GM21360 (cell line): ENCODE data around the gene CEP112.

Experiments
- ATAC-seq: cut with Tn5 transposase; IDR thresholded peaks from one replicate; pipeline ENCODE4 v1.9.1; 2021; ENCODE audit warnings: mild to moderate bottlenecking, moderate library complexity; ENCODE audit not compliant: unreplicated experiment

Gene CEP112

DNA sequence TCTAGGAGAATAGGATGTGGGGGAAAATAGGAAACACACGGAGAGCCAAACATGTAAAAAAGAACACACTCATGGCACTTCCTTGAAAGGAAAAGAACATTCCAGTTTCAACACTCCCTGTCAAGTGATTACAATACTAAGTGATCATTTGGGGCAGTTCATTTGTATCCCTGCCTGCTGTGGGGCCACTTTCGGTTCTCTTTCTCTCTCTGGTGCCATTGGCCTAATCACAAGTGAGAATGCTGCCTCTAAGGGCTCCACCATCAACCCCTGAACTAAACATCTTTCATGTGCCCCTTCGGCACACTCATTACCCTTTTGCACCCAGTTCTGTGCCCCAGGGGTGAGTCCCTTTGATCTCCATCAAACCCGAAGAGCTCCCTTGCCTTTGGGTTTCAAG, 197.3 kb downstream of the CEP112 start:
- no peak for ATAC-seq

DNA sequence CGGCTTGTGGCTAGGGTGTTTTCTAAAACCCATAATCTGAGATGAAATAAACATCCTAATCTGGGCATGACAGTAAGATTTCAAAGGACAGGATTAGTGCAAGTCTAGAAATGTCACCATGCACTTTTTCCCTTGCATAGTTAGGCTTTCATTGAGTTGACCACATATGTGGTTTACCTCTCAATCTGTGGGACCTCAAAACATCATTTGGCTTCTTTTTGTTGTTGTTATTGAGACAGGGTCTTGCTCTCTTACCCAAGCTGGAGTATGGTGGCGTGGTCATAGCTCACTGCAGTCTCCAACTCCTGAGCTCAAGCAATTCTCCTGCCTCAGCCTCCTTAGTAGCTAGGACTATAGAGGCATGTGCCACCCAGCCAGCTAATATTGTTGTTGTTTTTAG, 197.8 kb downstream of the CEP112 start:
- no peak for ATAC-seq

DNA sequence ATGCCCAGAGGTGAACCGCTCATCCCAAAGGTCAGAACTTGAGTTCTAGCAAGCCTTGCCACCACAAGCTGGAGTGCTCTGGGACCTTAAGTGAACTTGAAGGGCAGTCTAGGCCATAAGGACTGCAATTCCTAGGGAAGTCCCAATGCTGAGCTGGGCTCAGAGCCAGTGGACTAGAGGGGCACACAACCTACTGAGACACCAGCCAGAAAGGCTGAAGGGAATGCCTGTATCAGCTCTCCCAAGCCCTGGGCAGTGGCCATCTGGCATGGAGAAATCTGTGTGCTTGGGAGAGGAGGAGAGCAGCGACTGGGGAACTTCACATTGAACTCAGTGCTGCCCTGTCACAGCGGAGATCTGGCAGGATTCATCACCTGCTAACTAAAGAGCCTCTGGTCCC, 201.3 kb downstream of the CEP112 start:
- ATAC-seq, result no peak

DNA sequence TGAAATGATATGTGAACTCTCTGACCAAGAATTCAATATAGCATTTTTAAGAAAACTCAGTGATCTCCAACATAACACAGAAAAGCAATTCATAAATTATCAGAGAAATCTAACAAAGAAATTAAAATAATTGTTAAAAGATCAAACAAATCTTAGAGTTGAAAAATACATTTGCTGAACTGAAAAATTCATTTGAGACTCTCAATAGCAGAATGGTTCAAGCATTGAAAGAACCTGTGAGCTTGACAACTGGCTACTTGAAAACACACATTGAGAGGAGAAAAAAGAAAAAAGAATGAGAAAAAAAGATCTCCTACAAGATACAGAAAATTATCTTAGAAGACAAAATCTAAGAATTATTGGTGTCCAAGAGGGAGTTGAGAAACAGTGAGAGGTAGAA, 203.5 kb downstream of the CEP112 start:
- no peak for ATAC-seq

DNA sequence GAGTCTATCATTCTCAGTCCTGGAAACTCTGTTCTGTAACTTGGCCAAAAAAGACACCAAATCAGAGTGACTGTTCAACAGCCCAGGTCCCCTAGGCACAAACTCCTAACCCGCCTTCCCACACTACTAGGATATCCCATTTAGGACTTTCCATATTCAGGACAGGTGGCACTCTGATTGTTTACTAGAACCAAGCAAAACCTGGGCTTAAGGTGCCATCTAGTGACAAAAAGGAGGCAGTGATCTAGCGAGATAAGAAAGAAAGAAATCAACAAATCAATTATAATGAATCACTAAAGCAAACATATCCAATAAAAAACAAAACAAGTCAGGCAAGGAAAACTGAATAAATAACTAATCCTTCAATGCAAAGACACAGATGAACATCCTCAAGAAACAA, 203.9 kb downstream of the CEP112 start:
- no peak for ATAC-seq

DNA sequence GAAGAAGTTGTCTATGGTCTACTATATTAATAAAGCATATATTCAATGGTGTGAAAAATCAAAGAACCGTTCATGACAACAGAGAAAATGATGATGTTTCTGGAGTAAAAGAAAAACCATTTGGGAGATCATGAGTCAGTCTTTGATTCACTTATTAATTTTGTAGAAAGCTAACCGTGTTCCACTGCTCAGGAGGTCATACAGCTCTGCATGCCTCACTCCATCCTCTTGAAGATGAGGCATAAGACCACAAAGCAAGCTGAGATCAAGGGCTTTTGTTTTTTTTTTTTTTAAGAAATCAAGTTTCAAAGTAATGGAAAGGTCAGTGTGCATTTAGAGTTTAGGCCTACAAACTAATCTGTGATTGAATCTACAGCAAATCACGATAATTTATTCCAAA, 206.4 kb downstream of the CEP112 start:
- no peak for ATAC-seq

DNA sequence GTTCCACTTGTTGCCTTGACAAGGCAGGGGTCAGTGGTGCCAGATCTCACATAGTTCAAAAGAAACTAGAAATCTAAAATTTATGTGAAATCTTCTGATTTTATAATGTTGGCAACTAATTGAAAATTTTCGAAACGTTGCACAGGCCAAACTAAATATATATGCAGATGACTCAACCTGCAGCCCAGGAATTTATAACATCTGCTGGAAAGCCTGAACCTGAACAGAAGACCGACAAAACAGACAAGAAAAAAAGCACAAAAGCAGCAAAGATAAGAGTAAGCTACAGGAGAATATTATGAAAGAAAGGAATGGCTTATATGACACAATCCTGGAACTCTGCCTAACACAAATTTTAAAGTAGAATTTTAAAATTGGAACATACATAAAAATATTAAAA, 207.6 kb downstream of the CEP112 start:
- no peak for ATAC-seq

DNA sequence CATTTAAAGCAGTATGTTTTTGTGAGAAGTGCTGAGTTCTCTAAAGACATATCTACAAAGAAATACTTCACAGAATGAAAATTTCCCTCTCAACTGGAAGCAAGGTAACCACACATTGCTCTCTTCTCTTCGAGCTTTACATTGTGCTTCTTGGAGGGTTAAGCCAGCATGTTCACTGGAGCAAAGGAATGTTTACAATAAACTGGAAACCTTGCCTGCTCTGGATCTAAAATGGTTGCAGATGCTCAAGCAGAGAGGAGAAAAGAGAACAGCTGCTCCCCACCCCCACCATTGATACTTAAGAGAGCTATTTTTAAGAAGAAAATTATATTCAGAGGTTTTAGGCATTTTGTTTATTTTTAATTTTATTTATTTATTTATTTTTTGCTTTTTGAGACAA, 213.1 kb downstream of the CEP112 start:
- no peak for ATAC-seq

DNA sequence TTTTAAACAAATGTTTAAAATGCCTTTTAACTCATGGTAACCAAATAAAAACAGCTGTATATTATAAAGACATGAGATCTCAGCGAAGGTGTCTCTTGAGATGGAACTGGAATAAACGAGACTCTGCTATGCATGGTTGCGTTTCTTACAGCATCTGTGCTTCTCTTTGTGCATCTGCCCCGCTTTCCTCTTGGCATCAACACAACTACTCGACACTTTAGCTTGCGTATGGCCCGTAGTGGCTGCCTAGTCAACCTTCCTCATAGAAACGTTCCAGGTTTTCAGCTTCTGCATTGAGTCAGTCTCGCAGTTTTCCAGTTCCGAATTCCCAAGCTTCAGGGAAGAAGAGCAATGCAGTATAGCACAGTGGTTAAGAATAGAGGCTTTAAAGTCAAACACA, 214.9 kb downstream of the CEP112 start:
- no peak for ATAC-seq

DNA sequence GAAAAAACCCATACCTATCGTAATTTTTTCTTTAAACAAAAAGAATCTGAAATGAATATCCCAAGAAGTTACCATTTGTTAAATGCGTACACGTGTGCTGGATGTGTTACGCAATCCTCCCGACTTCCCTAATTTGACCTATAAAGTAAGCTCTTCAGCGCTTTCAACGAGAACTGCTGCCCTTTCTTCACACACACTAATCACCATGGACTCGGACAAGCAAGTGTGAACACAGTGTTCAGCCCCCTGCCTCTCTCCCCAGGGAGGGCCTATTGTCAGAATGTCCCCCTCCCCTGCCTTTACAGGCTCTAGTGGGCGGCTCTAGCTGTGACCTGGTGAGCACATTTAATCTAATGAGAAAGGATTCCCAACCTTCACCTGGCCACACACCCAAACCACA, 216.1 kb downstream of the CEP112 start:
- ATAC-seq, result no peak

DNA sequence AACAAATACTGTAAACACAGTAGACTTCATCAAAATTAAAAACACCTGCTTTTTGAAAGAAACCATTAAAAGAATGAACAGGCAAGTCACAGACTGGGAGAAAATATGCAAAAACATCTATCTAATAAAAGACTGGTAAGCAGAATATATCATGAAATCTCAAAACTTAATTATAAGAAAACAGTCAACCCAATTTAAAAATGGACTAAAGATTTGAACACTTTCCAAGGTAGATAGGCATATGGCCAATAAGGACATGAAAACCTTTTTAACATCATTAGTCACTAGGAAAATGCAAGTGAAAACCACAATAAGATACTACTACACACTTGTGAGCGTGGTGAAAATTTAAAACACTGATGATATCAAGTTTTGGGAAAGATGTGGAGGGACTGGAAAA, 218.7 kb downstream of the CEP112 start:
- ATAC-seq, result no peak

DNA sequence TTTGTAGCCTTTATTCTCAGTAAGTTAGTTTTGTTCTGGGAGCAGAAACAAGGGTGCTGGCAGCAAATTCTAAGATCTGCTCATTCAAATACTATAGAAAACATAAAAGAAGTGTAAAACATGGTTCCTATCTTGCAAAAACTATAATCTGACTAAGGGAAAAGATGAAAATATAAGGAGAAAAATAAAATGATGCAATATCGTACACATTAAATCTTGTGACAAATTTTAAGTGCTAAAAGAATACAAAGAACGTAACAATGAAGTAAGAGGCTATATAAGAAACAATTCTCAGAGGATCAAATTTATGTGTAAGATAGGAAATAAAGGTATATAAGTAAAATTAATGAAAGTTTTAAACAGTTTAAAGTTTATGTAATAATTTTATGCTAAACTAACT, 224.6 kb downstream of the CEP112 start:
- ATAC-seq, result no peak

DNA sequence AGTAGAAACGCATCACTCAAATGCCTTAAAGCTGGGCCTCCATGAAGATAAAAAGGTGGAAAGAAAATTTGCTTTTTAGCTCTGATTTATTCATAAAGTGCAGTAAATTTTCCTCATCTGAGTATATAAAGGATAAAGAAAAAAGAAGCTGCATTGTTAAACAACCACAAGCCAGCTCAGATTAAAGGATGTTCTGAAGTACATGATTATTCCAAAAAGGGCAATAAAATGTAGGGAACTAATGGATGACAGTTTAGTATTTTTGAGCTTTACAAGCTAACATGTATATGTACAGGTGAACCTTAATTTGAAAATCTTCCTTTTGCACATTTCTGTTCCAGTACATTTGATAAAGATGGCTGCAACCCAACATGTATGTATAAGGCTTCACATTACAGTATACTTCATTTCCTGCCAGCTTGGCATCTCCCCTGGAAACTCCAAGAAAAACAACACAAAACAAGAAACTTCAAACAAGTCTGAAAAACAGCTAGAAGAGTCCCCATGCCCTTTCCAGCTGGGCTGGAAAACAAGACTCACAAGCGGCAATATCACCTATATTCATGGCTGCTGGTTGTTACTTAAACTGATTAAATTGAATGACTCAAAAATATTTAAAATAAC, 225.7 kb downstream of the CEP112 start:
- no peak for ATAC-seq

DNA sequence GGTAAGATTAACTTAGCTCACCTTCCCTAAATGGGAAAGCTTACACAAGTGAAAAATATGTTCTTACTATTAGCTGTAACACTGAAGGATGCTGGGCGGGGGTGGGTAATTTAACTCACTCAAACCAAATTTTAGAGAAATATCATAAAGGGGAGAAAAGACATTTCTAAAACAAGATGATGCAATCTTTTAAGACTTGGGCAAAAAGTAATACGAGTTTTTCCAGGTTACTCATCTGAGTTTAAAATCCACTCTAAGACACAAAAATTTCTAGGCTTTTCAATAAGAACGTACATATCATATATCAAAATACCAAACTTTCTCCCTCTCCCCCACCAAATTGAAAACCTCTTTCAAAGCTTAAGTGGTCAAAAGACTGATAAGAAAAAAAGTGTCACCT, 228.8 kb downstream of the CEP112 start:
- no peak for ATAC-seq

DNA sequence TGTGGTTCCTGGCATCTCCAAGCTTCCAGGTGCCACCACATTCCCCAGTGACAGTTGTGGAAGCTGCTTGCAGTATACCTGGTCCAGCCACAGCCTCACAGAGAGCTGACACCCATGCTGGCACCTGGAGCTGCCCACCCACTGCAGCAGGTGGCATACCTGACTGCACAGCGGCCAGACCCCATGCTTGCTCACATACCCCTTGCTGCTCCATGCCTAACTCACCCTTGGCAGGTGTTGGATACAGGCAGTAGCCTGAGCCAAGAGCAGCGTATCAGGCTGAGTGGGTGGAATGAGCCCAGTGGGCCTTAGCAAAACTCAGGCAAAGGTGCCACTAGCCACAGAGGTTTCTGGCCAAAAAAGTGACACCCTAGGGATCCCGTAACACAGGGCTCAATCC, 232.3 kb downstream of the CEP112 start:
- ATAC-seq, result no peak

DNA sequence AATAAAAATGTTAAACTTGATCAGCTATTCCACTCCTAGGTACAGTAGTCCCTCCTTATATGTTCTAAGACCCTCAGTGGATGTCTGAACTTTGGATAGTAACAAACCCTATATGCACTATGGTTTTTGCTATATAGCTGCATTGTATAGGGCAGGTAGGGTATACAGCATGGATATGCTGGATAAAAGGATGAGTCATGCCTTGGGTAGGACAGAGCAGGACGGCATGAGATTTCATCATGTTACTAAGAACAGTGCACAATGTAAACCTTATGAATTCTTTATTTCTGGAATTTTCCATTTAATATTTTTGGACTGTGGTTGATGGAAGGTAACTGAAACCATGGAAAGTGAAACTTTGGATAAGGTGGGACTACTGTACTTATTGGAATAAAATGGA, 235.1 kb downstream of the CEP112 start:
- no peak for ATAC-seq

DNA sequence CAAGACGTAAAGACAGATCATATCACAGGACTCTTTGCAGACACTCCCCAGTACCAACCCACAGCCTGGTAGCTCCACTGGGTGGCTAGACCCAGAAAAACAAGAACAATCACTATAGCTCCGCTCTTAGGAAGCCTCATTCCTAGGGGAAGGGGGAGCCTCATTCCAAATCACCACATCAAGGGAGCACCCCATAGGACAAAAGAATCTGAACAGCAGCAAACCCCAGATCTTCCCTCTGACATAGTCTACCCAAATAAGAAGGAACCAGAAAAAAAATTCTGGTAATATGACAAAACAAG, 237.8 kb downstream of the CEP112 start:
- ATAC-seq, result no peak

DNA sequence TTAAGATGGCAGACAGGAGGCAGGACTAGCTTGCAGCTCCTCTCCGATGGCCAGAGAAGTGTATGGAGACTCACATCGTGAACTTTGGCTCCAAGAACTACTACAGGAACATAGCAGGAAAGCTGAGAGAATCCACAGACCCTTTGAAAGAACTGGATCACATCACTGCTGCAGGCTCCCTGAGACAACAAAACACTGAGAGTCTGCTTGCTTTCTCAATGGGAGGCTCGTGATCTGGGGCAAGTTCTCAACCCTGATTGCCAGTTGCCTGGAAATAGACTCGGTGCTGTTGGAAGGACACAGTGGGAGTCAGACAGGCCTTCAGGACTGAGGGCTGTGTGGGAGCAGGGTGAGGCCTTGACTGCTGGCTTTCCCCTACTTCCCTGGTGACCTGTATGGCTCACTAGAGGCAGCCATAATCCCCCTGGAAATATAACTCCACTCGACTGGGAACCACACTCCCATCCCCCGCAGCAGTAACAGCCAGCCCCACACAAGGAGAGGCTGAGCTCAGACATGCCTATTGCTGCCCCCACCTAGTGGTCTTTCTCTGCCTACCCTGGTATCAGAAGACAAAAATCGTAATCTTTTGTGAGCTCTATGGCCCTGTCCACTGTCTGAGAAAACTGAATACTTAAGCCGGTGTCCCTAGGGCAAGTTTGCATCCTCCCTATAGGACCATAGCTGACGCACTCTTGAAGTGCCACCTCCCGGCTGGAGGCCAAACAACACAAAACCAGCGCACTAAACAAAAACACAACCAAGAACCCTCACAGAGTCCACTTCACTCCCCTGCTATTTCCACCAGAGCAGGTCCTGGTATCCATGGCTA, 238.4 kb downstream of the CEP112 start:
- no peak for ATAC-seq

DNA sequence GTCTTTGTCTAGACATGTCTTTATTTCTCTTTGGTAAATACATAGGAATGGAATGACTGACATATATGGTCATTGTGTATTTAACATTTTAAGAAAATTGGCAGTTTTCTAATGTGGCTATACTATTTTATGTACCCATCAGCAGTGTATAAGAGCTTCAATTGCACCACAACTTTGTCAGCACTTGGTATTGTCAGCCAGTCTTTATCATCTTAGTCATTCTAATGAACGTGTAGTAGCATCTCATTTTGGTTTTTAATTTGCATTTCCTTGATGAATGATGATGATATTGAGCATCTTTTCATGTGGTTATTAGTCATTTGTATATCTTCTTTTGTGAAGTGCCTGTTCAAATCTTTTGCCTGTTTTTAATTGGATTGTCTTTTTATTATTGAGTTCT, 239.3 kb downstream of the CEP112 start:
- ATAC-seq, result no peak

DNA sequence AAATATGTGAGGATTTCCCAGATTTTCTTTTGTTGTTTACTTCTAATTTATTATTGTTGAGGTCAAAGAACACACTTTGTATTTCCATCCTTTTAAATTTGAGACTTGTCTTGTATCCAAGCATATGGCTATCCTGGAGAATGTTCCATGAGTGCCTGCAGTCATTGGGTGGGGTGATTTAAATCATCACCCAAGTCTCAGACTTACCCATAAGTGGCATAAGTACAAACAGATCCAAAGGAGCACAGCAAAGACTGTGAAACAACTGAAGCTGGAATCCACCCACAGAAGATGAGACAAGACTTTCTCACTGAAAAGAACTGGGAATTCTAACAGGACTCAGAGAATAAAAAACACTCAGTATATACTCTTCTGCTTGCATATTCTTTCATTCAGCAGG, 239.9 kb downstream of the CEP112 start:
- ATAC-seq, result no peak

DNA sequence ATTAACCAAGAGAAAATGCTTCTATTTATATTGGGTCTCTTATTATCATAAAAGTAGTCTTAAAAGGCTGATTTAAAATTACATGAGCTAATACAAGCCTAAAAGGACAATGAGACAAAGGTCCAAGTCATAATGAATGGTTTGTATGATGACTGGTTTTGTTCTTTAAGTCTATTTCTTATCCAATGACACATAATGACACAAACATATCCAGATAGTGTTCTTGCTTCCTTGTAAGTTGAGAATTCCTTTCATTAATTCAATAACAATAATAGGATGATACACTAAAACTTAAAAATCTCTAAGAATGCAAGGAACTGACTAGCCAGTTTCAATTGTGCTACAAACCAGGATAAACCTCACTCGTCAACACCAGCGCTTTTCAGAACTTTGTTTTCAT, 244.1 kb downstream of the CEP112 start:
- no peak for ATAC-seq

DNA sequence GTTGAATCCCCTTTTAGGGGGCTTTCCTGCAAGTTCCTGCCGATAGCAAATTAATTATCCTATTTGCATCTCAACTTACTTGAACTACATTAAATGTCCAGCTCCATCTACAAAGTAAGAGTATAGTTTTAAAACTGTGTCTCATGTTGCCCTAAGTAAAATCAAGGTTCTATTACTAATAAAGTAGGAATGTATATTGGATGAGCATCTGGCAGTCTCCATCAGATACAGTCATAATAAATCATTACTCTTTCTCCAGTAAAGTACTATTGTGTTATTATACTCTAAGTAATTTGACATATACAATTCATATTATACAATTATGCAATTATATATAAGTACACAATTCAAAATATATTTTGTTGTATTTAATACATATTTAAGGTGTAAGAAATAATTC, 249.3 kb downstream of the CEP112 start:
- no peak for ATAC-seq

DNA sequence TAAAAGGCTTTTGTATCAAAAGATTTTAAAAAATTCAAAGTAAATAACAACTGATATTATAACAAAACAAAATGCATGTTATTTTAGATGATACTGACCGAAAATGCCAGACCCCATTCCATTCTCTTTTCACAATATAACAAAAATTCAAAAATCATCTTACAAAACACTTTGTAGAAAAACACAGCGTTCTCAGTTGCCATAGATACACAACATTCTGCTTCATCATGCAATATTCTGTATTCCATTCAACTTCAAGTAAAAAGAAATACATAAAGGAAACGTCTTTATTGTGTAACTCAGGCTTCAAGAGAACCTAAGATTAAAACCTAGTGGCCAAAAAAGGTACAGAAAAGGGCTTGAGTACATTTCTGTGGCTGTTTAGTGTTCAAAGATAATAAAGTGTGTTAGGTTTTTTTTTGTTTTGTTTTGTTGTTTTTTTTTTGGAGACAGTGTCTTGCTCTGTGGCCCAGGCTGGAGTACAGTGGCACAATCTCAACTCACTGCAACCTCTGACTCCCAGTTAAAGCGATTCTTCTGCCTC, 250.5 kb downstream of the CEP112 start:
- ATAC-seq, result no peak
